Astrocyte of the spinal cord (primary cell): ENCODE results near the gene KIDINS220.

ENCODE experiments used
- DNase-seq: peaks from one replicate; pipeline ENCODE4 v3.0.0; 2011; ENCODE audit warnings: low read depth, low spot score
- H3K4me3 ChIP-seq: 2 replicates; pipeline ENCODE4 v1.5.1; 2011; ENCODE audit warnings: low read depth, mild to moderate bottlenecking, low read length, moderate library complexity
- in situ Hi-C: cut with HindIII; loops from 2 replicates; pipeline ENCODE4 v1.10.0; 2017; ENCODE audit warnings: low sequenced_read_pairs
- TF ChIP-seq, protein P1 (sequence below): IDR thresholded peaks from 2 replicates; pipeline ENCODE4 v1.5.1; 2012; ENCODE audit warnings: low read depth, mild to moderate bottlenecking, low read length, inconsistent platforms

Gene KIDINS220

DNA sequence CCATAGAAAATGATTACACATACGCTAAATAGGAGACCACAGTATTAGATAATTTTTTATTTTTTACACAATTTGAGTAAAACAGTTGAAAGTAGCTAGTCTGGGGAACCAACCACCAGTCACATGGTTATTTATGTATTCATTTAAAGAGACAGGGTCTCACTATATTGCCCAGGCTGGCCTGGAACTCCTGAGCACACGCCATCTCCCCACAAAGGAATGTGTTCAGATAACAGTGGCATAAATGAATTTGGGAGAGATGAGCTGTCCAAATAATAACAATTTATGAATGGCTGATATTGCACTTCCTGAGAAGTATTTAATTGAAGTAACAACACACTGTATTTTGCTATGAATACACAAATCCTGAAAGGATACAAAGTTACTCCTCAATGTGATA is 39.7 kb downstream of the KIDINS220 start:
- no peak overlapping the region for H3K4me3 ChIP-seq
- TF ChIP-seq, protein P1, sequence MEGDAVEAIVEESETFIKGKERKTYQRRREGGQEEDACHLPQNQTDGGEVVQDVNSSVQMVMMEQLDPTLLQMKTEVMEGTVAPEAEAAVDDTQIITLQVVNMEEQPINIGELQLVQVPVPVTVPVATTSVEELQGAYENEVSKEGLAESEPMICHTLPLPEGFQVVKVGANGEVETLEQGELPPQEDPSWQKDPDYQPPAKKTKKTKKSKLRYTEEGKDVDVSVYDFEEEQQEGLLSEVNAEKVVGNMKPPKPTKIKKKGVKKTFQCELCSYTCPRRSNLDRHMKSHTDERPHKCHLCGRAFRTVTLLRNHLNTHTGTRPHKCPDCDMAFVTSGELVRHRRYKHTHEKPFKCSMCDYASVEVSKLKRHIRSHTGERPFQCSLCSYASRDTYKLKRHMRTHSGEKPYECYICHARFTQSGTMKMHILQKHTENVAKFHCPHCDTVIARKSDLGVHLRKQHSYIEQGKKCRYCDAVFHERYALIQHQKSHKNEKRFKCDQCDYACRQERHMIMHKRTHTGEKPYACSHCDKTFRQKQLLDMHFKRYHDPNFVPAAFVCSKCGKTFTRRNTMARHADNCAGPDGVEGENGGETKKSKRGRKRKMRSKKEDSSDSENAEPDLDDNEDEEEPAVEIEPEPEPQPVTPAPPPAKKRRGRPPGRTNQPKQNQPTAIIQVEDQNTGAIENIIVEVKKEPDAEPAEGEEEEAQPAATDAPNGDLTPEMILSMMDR, result no peak
- DNase-seq, result no peak
- in situ Hi-C loops, result no loop called here

DNA sequence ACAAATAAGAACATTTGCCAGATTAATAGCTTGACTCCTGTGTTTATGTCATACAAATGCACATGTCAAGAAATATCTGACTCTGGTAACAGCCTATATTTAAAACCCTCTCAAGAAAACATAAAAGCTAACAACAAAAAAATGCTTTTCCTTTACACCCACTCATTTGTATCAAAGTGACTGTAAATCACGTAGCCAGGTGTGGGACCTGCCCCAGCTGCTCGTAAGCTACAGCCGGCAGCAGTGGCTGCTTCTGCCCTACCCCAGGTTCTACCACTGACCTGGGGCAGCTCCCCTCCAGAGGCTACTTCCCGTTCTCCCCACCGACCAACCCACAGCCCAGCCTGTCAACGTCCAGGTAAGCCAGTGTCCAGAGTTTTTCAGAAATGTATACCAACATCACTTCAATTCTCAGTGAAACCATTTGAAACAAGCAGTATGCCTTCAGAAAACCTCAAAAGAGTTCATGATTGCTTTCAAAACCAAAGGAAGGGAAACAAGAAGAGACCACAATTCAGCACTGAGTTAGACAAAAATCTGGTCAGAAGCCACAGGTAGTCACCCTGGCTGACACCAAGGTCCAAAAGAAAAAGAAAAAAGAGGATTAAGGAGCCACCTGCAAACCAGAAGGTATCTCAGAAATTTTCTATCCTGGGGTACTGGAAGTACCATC is 40.4 kb downstream of the KIDINS220 start:
- in situ Hi-C loops, result no loop called here
- no peak for DNase-seq
- TF ChIP-seq, protein P1, result no peak
- no peak overlapping the region for H3K4me3 ChIP-seq

DNA sequence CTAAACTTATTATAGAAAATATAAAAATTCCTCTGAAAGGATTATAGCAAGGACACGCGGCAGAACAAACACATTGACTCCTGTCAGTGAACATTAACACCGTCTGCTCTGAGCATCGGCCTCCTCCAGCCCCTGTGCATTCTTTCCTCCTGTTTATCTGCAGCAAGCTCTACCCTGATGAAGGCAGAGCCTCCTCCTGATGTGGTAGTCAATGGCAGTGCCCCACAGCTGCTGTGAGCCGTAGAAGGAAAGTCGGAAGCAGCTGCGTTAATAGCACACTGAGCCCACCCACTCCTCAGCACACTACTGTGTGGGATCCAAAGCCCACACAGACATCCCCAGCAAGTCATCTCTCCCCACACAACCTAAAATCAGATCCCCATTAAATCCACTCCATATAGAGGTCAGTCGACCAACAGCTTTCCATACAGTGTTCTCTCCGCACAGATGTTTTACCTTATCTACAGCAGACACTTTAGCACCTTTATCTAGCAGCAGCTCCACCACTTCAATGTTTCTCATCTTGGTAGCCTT is 41.0 kb downstream of the KIDINS220 start:
- in situ Hi-C loops, result no loop called here
- TF ChIP-seq, protein P1, result no peak
- DNase-seq, result no peak
- no peak overlapping the region for H3K4me3 ChIP-seq

DNA sequence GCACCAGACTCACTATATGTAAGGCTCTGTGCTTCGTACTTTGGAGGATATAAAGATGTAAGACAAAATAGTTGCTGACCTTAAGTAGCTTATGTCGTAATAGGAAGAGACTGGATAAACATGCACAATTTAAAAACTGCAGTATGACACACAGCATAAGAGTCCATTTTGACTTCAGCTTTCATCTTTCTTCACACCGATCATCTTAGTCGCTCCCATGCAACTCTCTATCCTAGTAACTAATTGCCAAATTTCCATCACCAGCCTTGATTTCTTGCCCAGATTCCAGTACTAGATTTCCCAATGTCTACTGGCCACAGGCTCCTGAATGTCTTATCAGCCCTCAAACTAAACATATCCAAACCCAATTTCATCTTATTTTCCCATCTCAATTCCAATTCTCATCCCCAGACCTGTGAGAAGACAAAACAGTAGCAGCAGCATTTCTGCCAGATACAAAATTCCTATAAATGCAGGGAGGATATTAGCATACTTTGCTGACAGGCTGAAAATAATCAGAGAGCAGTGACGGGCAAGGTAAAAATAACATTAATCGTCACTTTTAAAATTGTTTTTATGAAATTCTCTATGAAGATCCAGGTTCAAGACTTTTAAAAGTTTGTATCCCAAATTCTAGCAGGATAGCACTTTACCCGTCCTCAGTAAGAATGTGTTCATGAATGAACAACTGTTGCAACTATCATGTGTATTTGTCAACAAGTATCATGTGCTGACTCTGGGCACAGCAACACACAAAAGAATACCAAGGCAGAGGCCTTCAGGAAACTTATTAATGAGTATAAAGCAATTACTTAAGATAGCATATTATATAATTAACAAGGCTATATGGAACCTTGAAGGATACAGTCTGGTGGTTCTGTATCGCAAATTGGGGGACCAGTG is 42.2 kb downstream of the KIDINS220 start:
- in situ Hi-C loops, result no loop called here
- no peak for DNase-seq
- TF ChIP-seq, protein P1, result no peak
- no peak overlapping the region for H3K4me3 ChIP-seq

DNA sequence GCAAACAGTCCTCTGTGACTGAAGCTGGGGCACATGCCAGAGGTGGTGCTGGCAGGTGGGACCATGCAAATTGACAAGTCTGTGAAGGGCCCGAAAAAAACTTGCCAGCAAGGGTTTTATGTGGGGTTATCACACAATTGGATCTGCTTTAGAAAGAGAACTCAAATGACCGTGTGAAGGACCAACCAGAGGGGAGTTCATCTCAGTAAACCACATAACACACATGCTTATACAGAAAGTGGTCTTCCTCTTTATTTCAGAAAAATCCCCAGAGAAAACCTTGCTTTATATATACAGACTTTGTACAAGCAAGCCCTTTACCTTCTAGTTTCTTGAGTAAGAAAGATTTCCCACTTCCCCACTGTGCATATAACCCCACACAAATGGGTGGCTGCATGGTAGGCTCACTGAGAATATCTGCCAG is 46.7 kb downstream of the KIDINS220 start:
- no peak overlapping the region for H3K4me3 ChIP-seq
- no peak for DNase-seq
- TF ChIP-seq, protein P1, result no peak
- in situ Hi-C loops, result no loop called here

DNA sequence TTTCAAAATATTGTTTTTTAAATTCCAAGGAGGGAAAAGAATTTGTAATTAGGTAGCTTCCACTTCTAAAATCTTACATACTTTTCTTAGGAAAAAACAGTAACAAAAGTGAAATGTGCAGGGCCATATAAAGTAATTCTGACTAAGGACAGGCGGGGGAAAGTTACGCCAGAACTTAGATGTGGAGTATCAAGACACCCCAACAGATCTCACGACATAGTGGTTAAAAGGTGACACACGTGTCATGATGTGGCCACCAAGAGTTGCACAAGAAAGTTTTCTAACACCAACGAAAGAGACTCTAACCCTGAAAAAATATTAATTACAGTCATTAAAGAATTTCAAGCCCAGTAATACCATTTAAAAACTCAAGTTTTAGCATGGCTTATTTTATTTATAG is 51.0 kb downstream of the KIDINS220 start:
- no peak for DNase-seq
- TF ChIP-seq, protein P1, result no peak
- H3K4me3 ChIP-seq, result no peak overlapping the region
- in situ Hi-C loops, result no loop called here
